Measurements from ENCODE around the gene NDUFA6. TPM values are rescaled to one million over a fixed set of nuclear protein-coding genes. Genes with fewer than 3 reads are reported as not detected.

The NDUFA6 gene
- total RNA-seq, 1 experiment from 2014 or later = 118 TPM

DNA sequence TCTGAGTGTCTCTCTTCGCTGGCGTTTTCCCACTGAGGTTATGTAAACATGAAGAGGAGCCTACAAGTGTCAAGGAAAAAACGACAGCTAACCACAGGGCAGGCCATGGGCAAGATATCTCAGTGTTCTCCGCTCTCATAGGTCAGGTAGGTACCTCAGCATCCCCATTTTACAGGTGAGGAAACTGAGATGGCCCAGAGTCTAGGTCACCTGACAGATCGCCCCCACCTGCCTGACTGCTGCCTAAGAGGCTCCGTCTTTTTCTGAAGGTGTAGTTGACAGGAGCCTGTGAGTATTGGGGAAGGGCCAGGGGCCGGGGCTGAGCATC lies 847 bp upstream of the NDUFA6 start:
- DNase-seq (no peak), ATAC-seq (no peak)
- ChIA-PET CTCF (interaction anchor here (0.9 kb wide), 1 partner anchor 22 kb away, joined by 7 read pairs; no protein-coding TSS in a partner anchor), POLR2A (ENCODE audit: unreplicated experiment) (no interaction called here)
- peaks cover 4% of the 10 kb centered on the region; the same call in 1 of the 2 replicates for H3K36me3 ChIP-seq (ENCODE audit: low read depth, low read length)
- no peaks in the 10 kb centered on the region for H3K9me3 ChIP-seq (ENCODE audit: low read length)
- H3K9me2 ChIP-seq (replicated peaks; ENCODE audit: low read length) = no peaks in the 10 kb centered on the region
- no peaks in the 10 kb centered on the region for H3F3A ChIP-seq (ENCODE audit: low read length, unreplicated experiment)
- peaks cover 9% of the 10 kb centered on the region; the same call in 1 of the 2 replicates for H3K4me1 ChIP-seq (ENCODE audit: insufficient read depth, low read length)
- peak overlapping the region; percentile 78 for H3K9ac ChIP-seq (ENCODE audit: low read length)
- peaks cover 32% of the 10 kb centered on the region for H3K79me2 ChIP-seq (ENCODE audit: low read length)
- peak overlapping the region; percentile 91 for H2AFZ ChIP-seq (ENCODE audit: low read length)
- peak overlapping the region; percentile 97 for H3K4me2 ChIP-seq (ENCODE audit: low read length)
- peaks cover 7% of the 10 kb centered on the region; the same call in 1 of the 2 replicates for H4K20me1 ChIP-seq (ENCODE audit: low read length)
- H3K27ac ChIP-seq (ENCODE audit: low read length) = peak overlapping the region; percentile 47
- BruUV-seq (replicated peaks) = no TSS peak
- intact Hi-C loops (cut with micrococcal nuclease) = loop anchor here (2.0 kb wide), 2 partner anchors 125 to 353 kb away; no protein-coding TSS in a partner anchor
- H3K27me3 ChIP-seq (ENCODE audit: low read length) = no peaks in the 10 kb centered on the region
- peak overlapping the region; percentile 80 for H3K4me3 ChIP-seq (ENCODE audit: low read length)
- TF ChIP-seq CTCF (conservative IDR thresholded peaks at IDR 0.05; ENCODE audit: low read depth, low read length) (no peak), EZH2phosphoT487 (IDR thresholded peaks at IDR 0.05; ENCODE audit: borderline replicate concordance, low read length) (no peak), EZH2 (IDR thresholded peaks at IDR 0.05; ENCODE audit: low read length, unreplicated experiment) (no peak)

- no TSS peak for BruUV-seq (replicated peaks)
- no peaks in the 10 kb centered on the region for H3F3A ChIP-seq (ENCODE audit: low read length, unreplicated experiment)
- intact Hi-C loops (cut with micrococcal nuclease) = no loop called here
- no peak overlapping the region for H3K4me3 ChIP-seq (ENCODE audit: low read length)
- no peak overlapping the region for H3K4me2 ChIP-seq (ENCODE audit: low read length)
- peaks cover 9% of the 10 kb centered on the region; the same call in 1 of the 2 replicates for H3K4me1 ChIP-seq (ENCODE audit: insufficient read depth, low read length)
- H2AFZ ChIP-seq (ENCODE audit: low read length) = no peak overlapping the region
- H4K20me1 ChIP-seq (ENCODE audit: low read length) = peaks cover 7% of the 10 kb centered on the region; the same call in 1 of the 2 replicates
- no peaks in the 10 kb centered on the region for H3K9me3 ChIP-seq (ENCODE audit: low read length)
- ATAC-seq (no peak), DNase-seq (no peak)
- no peak overlapping the region for H3K27ac ChIP-seq (ENCODE audit: low read length)
- no peaks in the 10 kb centered on the region for H3K9me2 ChIP-seq (replicated peaks; ENCODE audit: low read length)
- H3K79me2 ChIP-seq (ENCODE audit: low read length) = peaks cover 39% of the 10 kb centered on the region
- no peak overlapping the region for H3K9ac ChIP-seq (ENCODE audit: low read length)
- TF ChIP-seq EZH2phosphoT487 (IDR thresholded peaks at IDR 0.05; ENCODE audit: borderline replicate concordance, low read length) = no peak
- TF ChIP-seq EZH2 (IDR thresholded peaks at IDR 0.05; ENCODE audit: low read length, unreplicated experiment) = no peak
- no peak for TF ChIP-seq CTCF (conservative IDR thresholded peaks at IDR 0.05; ENCODE audit: low read depth, low read length)
- POLR2A ChIA-PET (ENCODE audit: unreplicated experiment) = no interaction called here
- H3K27me3 ChIP-seq (ENCODE audit: low read length) = no peaks in the 10 kb centered on the region
- CTCF ChIA-PET = no interaction called here
- H3K36me3 ChIP-seq (ENCODE audit: low read depth, low read length) = peaks cover 19% of the 10 kb centered on the region
Observed at GRCh38 chr22:42086051-42086450, 4.5 kb downstream of the NDUFA6 start.

DNA sequence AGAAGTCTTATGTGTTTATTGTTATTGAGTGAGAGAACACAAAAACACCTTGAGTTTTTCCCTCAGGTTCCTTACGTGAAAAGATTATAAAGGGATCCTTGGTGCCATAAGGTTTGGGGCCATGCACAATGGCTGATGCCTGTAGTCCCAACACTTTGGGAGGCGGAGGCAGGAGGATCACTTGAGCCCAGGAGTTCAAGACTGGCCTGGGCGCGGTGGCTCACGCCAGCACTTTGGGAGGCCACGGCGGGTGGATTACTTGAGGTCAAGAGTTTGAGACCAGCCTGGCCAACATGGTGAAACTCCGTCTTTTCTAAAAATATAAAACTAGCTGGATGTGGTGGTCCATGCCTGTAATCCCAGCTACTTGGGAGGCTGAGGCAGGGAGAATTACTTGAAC lies 5.7 kb downstream of the NDUFA6 start:
- Histone ChIP-seq H3K9me3 (ENCODE audit: low read length) (no peaks in the 10 kb centered on the region), H3K4me2 (ENCODE audit: low read length) (no peak overlapping the region), H3F3A (ENCODE audit: low read length, unreplicated experiment) (no peaks in the 10 kb centered on the region), H3K9me2 (replicated peaks; ENCODE audit: low read length) (no peaks in the 10 kb centered on the region), H3K27me3 (ENCODE audit: low read length) (no peaks in the 10 kb centered on the region), H3K4me1 (ENCODE audit: insufficient read depth, low read length) (peaks cover 14% of the 10 kb centered on the region), H3K36me3 (ENCODE audit: low read depth, low read length) (peaks cover 19% of the 10 kb centered on the region), H2AFZ (ENCODE audit: low read length) (no peak overlapping the region), H3K4me3 (ENCODE audit: low read length) (no peak overlapping the region), H3K27ac (ENCODE audit: low read length) (no peak overlapping the region), H3K9ac (ENCODE audit: low read length) (no peak overlapping the region), H4K20me1 (ENCODE audit: low read length) (peaks cover 7% of the 10 kb centered on the region; the same call in 1 of the 2 replicates), H3K79me2 (ENCODE audit: low read length) (peaks cover 44% of the 10 kb centered on the region)
- no peak for ATAC-seq
- no TSS peak for BruUV-seq (replicated peaks)
- intact Hi-C loops (cut with micrococcal nuclease) = no loop called here
- no peak for DNase-seq
- no peak for TF ChIP-seq EZH2 (IDR thresholded peaks at IDR 0.05; ENCODE audit: low read length, unreplicated experiment)
- TF ChIP-seq EZH2phosphoT487 (IDR thresholded peaks at IDR 0.05; ENCODE audit: borderline replicate concordance, low read length) = no peak
- TF ChIP-seq CTCF (conservative IDR thresholded peaks at IDR 0.05; ENCODE audit: low read depth, low read length) = no peak
- ChIA-PET POLR2A (ENCODE audit: unreplicated experiment) (interaction anchor here (0.6 kb wide), 1 partner anchor 828 kb away, joined by 10 read pairs; no protein-coding TSS in a partner anchor), CTCF (no interaction called here)

Data from PC-3 (cell line).